Measurements from ENCODE around the gene NKD2. TPM values are rescaled to one million over a fixed set of nuclear protein-coding genes. Genes with fewer than 3 reads are reported as not detected.
A peak's percentile ranks its signal among the peaks of the same experiment; 100 is the strongest.

NKD2 gene
- total RNA-seq, 1 donor from 2014 or later, result 20.6 TPM

- Mint-ChIP-seq H3K9me3 (peaks cover 44% of the 10 kb centered on the region), H3K27ac (ENCODE audit: unreplicated experiment) (peak overlapping the region; percentile 71), H3K4me1 (peaks cover 10% of the 10 kb centered on the region), H3K4me3 (no peak overlapping the region), H3K27me3 (ENCODE audit: low read depth) (no peaks in the 10 kb centered on the region), H3K36me3 (ENCODE audit: low read depth) (peaks cover 42% of the 10 kb centered on the region)
- no peak for TF ChIP-seq CTCF (conservative IDR thresholded peaks at IDR 0.05)
- no peak for DNase-seq (ENCODE audit: low read depth, low spot score)
These were observed 31.2 kb downstream of the NKD2 start for GRCh38 chr5:1039706-1040260.

- Mint-ChIP-seq H3K36me3 (ENCODE audit: low read depth) (peaks cover 50% of the 10 kb centered on the region), H3K27me3 (ENCODE audit: low read depth) (no peaks in the 10 kb centered on the region), H3K9me3 (peaks cover 52% of the 10 kb centered on the region), H3K4me1 (peaks cover 17% of the 10 kb centered on the region), H3K4me3 (no peak overlapping the region), H3K27ac (ENCODE audit: unreplicated experiment) (no peak overlapping the region)
- no peak for TF ChIP-seq CTCF (conservative IDR thresholded peaks at IDR 0.05)
- DNase-seq (ENCODE audit: low read depth, low spot score), result no peak
These were observed 32.0 kb downstream of the NKD2 start for GRCh38 chr5:1040571-1040970.

GRCh38 chr5:1041225-1042143 lies 32.9 kb downstream of the NKD2 start:
- no peak for DNase-seq (ENCODE audit: low read depth, low spot score)
- Mint-ChIP-seq H3K4me1 (peaks cover 17% of the 10 kb centered on the region), H3K4me3 (no peak overlapping the region), H3K36me3 (ENCODE audit: low read depth) (peaks cover 56% of the 10 kb centered on the region), H3K27me3 (ENCODE audit: low read depth) (no peaks in the 10 kb centered on the region), H3K9me3 (peaks cover 61% of the 10 kb centered on the region), H3K27ac (ENCODE audit: unreplicated experiment) (no peak overlapping the region)
- no peak for TF ChIP-seq CTCF (conservative IDR thresholded peaks at IDR 0.05)

- H3K27me3 Mint-ChIP-seq (ENCODE audit: low read depth), result no peaks in the 10 kb centered on the region
- peaks cover 57% of the 10 kb centered on the region for H3K36me3 Mint-ChIP-seq (ENCODE audit: low read depth)
- peaks cover 73% of the 10 kb centered on the region for H3K9me3 Mint-ChIP-seq
These were observed 34.0 kb downstream of the NKD2 start for GRCh38 chr5:1042626-1043025.

GRCh38 chr5:1043327-1043726 lies 34.7 kb downstream of the NKD2 start:
- Mint-ChIP-seq H3K4me1 (peaks cover 17% of the 10 kb centered on the region), H3K36me3 (ENCODE audit: low read depth) (peaks cover 57% of the 10 kb centered on the region), H3K27me3 (ENCODE audit: low read depth) (no peaks in the 10 kb centered on the region), H3K9me3 (peaks cover 75% of the 10 kb centered on the region), H3K4me3 (no peak overlapping the region), H3K27ac (ENCODE audit: unreplicated experiment) (no peak overlapping the region)
- TF ChIP-seq CTCF (conservative IDR thresholded peaks at IDR 0.05), result no peak
- no peak for DNase-seq (ENCODE audit: low read depth, low spot score)

More at GRCh38 chr5:1042626-1043025, 34.0 kb downstream of the NKD2 start:
- no peak for TF ChIP-seq CTCF (conservative IDR thresholded peaks at IDR 0.05)
- H3K4me1 Mint-ChIP-seq, result peaks cover 17% of the 10 kb centered on the region
- DNase-seq (ENCODE audit: low read depth, low spot score), result no peak
- no peak overlapping the region for H3K4me3 Mint-ChIP-seq
- no peak overlapping the region for H3K27ac Mint-ChIP-seq (ENCODE audit: unreplicated experiment)
